ENCODE data around the gene TPO. TPM values are rescaled to one million over a fixed set of nuclear protein-coding genes. Genes with fewer than 3 reads are reported as not detected.
"Not testable (repeated sequence)": the region's sequence is repeated elsewhere in the genome, so short reads cannot be mapped to it uniquely, and the experiment has no call there.

TPO gene
- total RNA-seq, 1 donor: not detected

DNA sequence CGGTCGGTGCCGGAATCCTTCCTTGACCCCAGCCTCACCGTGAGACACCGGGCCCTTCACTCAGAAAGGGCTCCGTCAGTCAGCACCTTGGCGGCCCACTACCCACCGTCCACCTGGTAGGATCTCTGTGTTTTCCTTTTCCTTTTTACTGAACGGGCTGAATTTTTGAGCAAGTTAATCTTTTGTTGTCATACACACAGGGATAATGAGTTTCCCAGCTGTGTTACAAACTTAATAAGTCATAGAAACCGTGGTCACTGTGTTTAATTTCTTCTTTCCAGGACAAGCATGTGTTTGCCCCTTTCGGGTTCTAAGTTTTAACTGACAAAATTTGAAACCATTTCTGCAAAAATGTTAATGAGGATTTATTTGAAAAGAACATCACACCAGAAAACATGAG is 39.0 kb upstream of the TPO start:
- TF ChIP-seq, protein P1, sequence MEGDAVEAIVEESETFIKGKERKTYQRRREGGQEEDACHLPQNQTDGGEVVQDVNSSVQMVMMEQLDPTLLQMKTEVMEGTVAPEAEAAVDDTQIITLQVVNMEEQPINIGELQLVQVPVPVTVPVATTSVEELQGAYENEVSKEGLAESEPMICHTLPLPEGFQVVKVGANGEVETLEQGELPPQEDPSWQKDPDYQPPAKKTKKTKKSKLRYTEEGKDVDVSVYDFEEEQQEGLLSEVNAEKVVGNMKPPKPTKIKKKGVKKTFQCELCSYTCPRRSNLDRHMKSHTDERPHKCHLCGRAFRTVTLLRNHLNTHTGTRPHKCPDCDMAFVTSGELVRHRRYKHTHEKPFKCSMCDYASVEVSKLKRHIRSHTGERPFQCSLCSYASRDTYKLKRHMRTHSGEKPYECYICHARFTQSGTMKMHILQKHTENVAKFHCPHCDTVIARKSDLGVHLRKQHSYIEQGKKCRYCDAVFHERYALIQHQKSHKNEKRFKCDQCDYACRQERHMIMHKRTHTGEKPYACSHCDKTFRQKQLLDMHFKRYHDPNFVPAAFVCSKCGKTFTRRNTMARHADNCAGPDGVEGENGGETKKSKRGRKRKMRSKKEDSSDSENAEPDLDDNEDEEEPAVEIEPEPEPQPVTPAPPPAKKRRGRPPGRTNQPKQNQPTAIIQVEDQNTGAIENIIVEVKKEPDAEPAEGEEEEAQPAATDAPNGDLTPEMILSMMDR (IDR thresholded peaks at IDR 0.05; ENCODE audit: insufficient read depth, low read depth, low read length): no peak
- H3K4me3 ChIP-seq (ENCODE audit: low read depth, low read length): no peak overlapping the region
- no peak for DNase-seq (ENCODE audit: low read depth)

DNA sequence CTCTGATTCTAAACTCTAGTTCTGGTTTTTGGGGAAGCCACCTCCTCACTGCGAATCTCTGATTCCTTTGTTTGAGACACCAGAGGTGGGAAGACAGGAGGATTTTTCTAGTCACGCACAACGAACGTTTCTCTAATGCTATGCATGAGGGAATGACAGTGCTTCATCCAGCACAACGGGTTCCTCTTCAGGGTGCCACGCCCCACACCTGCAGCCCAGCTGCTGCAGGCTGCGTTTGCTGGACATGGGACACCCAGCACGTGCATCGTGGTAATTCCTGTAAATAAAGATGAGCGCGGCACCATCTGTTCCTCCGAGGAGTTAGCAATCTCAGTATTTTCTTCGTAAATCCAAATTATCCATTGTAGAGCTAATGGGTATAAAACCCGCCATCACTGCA is 37.5 kb upstream of the TPO start:
- DNase-seq (ENCODE audit: low read depth): no peak
- TF ChIP-seq, protein P1 (IDR thresholded peaks at IDR 0.05; ENCODE audit: insufficient read depth, low read depth, low read length): no peak
- no peak overlapping the region for H3K4me3 ChIP-seq (ENCODE audit: low read depth, low read length)

DNA sequence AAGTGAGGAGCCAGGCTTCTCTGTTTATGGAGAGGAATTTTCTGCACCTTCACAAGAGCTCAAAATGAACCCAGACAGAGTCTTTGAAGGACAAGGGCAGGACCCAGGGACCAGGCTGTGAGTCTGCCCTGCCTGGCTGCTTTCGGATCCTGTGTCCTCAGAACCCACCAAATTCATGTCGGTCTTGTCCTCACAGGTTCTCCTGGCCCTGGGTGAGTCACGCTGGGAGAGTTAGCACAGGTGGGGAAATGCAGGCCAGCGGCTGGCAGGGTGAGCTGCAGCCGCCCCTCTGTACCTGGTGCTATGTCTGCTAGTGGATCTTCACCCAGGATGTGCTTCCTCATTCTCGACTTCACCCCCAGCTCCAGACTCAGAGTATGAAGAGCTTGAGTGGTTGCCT is 35.8 kb upstream of the TPO start:
- H3K4me3 ChIP-seq (ENCODE audit: low read depth, low read length): no peak overlapping the region
- TF ChIP-seq, protein P1 (IDR thresholded peaks at IDR 0.05; ENCODE audit: insufficient read depth, low read depth, low read length): no peak
- no peak for DNase-seq (ENCODE audit: low read depth)

DNA sequence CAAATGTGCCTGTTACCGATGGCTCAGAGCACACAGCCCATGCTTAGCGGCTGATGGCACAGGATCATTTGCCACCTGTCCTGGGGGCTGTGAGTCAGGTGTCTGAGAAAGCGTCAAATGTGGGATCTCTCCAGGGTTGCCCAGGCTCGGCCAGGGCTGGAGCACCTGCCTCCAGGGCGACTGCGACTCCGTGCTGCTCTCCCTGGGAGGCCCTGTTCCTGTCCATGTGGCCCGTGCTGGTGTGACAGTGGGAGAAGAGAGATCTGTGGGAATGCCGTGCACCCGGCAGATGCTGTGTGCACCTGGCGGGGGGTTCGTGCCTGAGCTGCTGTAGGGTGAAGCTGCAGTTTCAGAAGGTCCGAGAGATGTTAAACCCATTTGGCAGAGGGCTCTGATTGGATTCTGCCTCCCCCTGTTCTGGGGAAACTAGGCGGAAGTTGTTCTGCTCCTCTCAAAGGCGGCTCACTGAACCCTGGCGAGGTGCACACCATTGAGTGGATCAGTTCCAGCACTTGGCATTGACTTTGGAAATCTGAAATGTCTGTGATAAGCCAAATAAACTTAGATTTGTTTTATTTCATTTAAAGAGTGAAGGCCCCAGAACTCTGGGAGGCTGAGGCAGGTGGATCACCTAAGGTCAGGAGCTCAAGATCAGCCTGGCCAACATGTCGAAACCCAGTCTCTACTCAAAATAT is 34.7 kb upstream of the TPO start:
- TF ChIP-seq, protein P1 (IDR thresholded peaks at IDR 0.05; ENCODE audit: insufficient read depth, low read depth, low read length): no peak
- no peak for DNase-seq (ENCODE audit: low read depth)
- H3K4me3 ChIP-seq (ENCODE audit: low read depth, low read length): no peak overlapping the region

DNA sequence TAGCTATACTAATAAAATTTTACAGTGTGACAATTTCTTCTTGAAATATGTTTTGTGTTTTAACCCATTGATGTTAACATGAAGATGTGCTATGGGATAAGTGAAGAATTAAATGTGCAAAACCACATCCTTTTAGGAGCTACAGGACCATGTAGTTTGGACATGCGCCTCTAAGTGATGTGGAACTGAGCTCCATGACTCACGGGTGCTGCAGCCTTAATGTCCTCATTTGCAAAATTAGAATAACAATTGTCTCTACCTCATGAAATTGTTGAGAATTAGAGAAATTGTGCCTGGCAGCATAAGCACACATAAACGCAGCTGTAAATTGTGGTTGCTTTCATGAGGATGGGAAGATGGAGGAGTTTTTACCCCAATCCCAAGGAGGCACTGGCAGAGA is 31.6 kb upstream of the TPO start:
- DNase-seq (ENCODE audit: low read depth): no peak
- no peak overlapping the region for H3K4me3 ChIP-seq (ENCODE audit: low read depth, low read length)
- TF ChIP-seq, protein P1 (IDR thresholded peaks at IDR 0.05; ENCODE audit: insufficient read depth, low read depth, low read length): no peak

DNA sequence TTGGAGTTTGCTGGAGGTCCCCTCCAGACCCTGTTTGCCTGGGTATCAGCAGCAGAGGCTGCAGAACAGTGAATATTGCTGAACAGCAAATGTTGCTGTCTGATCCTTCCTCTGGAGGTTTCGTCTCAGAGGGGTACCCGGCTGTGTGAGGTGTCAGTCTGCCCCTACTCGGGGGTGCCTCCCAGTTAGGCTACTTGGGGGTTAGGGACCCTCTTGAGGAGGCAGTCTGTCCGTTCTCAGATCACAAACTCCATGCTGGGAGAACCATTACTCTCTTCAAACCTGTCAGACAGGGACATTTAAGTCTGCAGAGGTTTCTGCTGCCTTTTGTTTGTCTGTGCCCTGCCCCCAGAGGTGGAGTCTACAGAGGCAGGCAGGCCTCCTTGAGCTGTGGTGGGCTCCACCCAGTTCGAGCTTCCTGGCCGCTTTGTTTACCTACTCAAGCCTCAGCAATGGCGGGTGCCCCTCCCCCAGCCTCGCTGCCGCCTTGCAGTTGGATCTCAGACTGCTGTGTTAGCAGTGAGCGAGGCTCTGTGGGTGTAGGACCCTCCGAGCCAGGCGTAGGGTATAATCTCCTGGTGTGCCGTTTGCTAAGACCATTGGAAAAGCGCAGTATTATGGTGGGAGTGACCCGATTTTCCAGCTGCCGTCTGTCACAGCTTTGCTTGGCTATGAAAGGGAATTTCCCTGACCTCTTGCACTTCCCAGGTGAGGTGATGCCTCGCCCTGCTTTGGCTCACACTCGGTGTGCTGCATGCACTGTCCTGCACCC is 25.1 kb upstream of the TPO start:
- not testable (repeated sequence) for DNase-seq (ENCODE audit: low read depth); H3K4me3 ChIP-seq (ENCODE audit: low read depth, low read length)

DNA sequence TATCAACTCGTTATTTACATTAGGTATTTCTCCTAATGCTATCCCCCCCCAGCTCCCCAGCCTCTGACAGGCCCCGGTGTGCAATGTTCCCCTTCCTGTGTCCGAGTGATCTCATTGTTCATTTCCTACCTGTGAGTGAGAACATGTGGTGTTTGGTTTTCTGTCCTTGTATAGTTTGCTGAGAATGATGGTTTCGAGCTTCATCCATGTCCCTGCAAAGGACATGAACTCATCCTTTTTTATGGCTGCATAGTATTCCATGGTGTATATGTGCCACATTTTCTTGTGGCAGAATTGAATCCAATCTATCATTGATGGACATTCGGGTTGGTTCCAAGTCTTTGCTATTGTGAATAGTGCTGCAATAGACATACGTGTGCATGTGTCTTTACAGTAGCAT is 23.1 kb upstream of the TPO start:
- DNase-seq (ENCODE audit: low read depth); H3K4me3 ChIP-seq (ENCODE audit: low read depth, low read length): not testable (repeated sequence)

DNA sequence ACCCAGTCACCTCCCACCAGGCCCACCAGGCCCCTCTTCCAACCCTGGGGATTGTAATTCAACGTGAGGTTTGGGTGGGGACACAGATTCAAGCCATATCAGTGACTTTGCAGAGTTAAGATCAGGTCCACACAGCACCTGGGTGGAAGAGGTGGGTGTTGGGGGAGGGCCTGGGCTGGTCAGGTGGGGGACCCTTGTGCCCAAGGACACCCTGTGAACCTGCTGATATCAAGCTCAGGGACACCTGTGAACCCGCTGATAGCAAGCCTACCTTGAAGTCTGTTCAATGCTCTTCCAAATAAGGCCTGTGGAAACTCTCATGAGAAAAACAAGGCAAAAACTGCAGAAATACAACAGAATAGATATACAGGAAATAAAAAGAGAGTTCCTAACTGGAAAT is 19.9 kb upstream of the TPO start:
- TF ChIP-seq, protein P1 (IDR thresholded peaks at IDR 0.05; ENCODE audit: insufficient read depth, low read depth, low read length): no peak
- H3K4me3 ChIP-seq (ENCODE audit: low read depth, low read length): no peak overlapping the region
- DNase-seq (ENCODE audit: low read depth): no peak
